ENCODE results near the gene CCR7.

DNA sequence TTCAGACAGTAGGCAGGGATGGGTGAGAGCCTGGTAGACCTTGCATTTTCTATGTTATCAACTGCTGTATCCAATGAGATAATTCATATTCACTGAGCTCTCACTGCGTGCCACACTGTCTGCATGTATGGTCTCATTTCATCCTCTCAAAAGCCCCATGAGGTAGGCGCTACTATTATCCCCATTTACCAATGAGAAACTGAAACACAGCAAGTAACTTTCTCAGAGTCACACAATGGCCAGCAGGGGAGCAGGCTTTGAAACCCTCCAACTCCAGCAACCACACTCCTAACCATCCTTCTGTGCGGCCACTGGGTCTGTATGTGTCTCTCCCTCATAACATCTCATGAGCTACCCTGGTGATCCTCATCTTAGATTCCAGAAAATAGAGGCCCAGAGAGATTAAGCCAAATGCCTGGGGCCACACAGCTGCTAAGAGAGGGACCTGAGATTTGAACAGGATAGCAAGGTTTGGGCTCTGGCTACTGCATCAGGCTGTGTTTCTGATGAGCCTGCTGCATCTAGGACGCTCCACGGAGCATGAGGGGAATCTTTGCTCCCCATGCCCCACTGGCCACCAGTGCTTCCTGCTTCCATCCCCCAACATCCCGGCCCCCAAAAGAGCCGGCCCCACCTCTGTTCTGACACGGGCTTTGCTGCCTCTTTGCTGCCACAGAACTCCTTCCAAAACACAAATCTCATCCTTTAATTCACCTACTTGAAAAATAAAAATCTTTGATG is 3.2 kb downstream of the CCR7 start:
- TF ChIP-seq, protein P1, sequence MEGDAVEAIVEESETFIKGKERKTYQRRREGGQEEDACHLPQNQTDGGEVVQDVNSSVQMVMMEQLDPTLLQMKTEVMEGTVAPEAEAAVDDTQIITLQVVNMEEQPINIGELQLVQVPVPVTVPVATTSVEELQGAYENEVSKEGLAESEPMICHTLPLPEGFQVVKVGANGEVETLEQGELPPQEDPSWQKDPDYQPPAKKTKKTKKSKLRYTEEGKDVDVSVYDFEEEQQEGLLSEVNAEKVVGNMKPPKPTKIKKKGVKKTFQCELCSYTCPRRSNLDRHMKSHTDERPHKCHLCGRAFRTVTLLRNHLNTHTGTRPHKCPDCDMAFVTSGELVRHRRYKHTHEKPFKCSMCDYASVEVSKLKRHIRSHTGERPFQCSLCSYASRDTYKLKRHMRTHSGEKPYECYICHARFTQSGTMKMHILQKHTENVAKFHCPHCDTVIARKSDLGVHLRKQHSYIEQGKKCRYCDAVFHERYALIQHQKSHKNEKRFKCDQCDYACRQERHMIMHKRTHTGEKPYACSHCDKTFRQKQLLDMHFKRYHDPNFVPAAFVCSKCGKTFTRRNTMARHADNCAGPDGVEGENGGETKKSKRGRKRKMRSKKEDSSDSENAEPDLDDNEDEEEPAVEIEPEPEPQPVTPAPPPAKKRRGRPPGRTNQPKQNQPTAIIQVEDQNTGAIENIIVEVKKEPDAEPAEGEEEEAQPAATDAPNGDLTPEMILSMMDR (IDR thresholded peaks at IDR 0.05; ENCODE audit: insufficient read depth, low read depth, low read length) = peak; percentile 6
- no peak for TF ChIP-seq EZH2 (IDR thresholded peaks at IDR 0.05; ENCODE audit: insufficient read depth, low read length)

Measured in astrocyte (in vitro differentiated cells and primary cell).